Measurements from ENCODE around the gene TAF11L13.

Gene TAF11L13

GRCh38 chr5:17680737-17681136, 48.8 kb downstream of the TAF11L13 start:
- no peak for DNase-seq

Data from DMS79 treated with DMSO at 0.1 percent for 48 hours (cell line).